RWPE1 (cell line): ENCODE measurements around the gene ZNF888.

ENCODE experiments used
- CTCF ChIA-PET: fragments of 350-600 bp; sonication (Branson Sonifier 250); formaldehyde crosslinking; extraction: SDS; loops from one replicate; lab custom pipeline; 2021; lab: Yijun Ruan, JAX
- POLR2A ChIA-PET: fragments of 400-600 bp; formaldehyde crosslinking; extraction: SDS; loops from one replicate; lab custom pipeline; 2020; ENCODE audit warnings: antibody characterized with exemption; ENCODE audit not compliant: low non-redundant PET; lab: Yijun Ruan, JAX
- DNase-seq: peaks from one replicate; pipeline ENCODE4 v3.0.0; 2012; ENCODE audit warnings: low spot score
- H3K27ac ChIP-seq: fragments of 450-650 bp; 2 replicates; pipeline ENCODE4 v1.5.1; 2017
- TF ChIP-seq, protein P1 (sequence below): fragments of 450-650 bp; conservative IDR thresholded peaks from 2 replicates; pipeline ENCODE4 v1.5.1; 2017; ENCODE audit warnings: low read depth, mild to moderate bottlenecking

The ZNF888 gene

GRCh38 chr19:52959613-52960295 is 36.5 kb upstream of the ZNF888 start:
- ChIA-PET POLR2A (no interaction called here), CTCF (interaction anchor here (0.5 to 0.7 kb wide), 3 partner anchors 97 to 561 kb away, joined by 3 read pairs; no protein-coding TSS in a partner anchor)
- H3K27ac ChIP-seq = no peak overlapping the region
- TF ChIP-seq, protein P1, sequence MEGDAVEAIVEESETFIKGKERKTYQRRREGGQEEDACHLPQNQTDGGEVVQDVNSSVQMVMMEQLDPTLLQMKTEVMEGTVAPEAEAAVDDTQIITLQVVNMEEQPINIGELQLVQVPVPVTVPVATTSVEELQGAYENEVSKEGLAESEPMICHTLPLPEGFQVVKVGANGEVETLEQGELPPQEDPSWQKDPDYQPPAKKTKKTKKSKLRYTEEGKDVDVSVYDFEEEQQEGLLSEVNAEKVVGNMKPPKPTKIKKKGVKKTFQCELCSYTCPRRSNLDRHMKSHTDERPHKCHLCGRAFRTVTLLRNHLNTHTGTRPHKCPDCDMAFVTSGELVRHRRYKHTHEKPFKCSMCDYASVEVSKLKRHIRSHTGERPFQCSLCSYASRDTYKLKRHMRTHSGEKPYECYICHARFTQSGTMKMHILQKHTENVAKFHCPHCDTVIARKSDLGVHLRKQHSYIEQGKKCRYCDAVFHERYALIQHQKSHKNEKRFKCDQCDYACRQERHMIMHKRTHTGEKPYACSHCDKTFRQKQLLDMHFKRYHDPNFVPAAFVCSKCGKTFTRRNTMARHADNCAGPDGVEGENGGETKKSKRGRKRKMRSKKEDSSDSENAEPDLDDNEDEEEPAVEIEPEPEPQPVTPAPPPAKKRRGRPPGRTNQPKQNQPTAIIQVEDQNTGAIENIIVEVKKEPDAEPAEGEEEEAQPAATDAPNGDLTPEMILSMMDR = no peak
- no peak for DNase-seq

DNA sequence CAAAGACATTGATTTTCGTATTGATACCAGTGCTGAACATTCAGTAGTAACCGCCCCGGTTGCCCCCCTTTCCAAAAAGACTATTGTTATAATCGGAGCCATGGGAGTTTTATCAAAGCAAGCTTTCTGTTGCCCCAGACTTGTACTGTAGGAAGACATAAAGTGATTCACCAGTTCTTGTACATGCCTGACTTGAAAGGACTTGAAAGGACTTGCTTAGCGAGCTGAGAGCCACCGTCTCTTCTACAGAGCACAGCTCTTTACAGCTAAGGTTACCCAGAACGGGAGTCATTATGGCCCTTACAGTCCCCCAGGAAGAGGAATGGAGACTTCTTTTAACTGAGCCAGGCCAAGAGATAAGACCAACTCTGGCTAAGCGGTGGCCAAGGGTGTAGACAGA is 34.4 kb upstream of the ZNF888 start:
- TF ChIP-seq, protein P1 = no peak
- peak; percentile 4 for DNase-seq
- ChIA-PET POLR2A (no interaction called here), CTCF (interaction anchor here (0.6 kb wide), 1 partner anchor 93 kb away, joined by 4 read pairs; no protein-coding TSS in a partner anchor)
- no peak overlapping the region for H3K27ac ChIP-seq

- ChIA-PET POLR2A (no interaction called here), CTCF (interaction anchor here (0.6 kb wide), 1 partner anchor 94 kb away, joined by 4 read pairs; no protein-coding TSS in a partner anchor)
- H3K27ac ChIP-seq = no peak overlapping the region
- DNase-seq = no peak
- TF ChIP-seq, protein P1 = no peak
Observed at GRCh38 chr19:52956917-52957316, 33.7 kb upstream of the ZNF888 start.

DNA sequence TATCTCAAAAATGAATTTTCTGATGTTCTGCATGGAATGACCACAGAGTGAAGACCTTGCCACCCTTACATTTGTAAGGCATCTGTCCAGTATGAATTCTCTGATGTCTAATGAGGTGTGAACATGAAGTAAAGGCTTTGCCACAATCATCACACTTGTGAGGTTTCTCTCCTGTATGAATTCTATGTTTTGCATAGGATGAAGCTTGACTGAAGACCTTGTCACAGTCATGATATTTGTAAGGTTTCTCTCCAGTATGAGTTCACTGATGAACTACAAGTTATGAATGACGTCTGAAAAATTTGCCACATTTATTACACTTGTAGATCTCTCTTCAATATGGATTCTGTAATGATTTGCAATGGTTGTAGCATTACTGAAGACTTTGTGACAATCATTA is 26.2 kb upstream of the ZNF888 start:
- no peak overlapping the region for H3K27ac ChIP-seq
- TF ChIP-seq, protein P1 = no peak
- no peak for DNase-seq
- ChIA-PET POLR2A (no interaction called here), CTCF (no interaction called here)

- ChIA-PET CTCF (no interaction called here), POLR2A (no interaction called here)
- no peak overlapping the region for H3K27ac ChIP-seq
- TF ChIP-seq, protein P1 = no peak
- DNase-seq = no peak
Observed at GRCh38 chr19:52948025-52948770, 25.0 kb upstream of the ZNF888 start.

- CTCF ChIA-PET = no interaction called here
- DNase-seq = no peak
- no peak overlapping the region for H3K27ac ChIP-seq
- POLR2A ChIA-PET = no interaction called here
- TF ChIP-seq, protein P1 = no peak
Observed at GRCh38 chr19:52946322-52947310, 23.4 kb upstream of the ZNF888 start.
